SK-N-MC (cell line): ENCODE data around the gene CFAP58.

Source experiments
- EZH2 ChIP-seq: fragments of 200-600 bp; sonication (generic); IDR thresholded peaks from one replicate; pipeline ENCODE4 v1.6.1; 2017; ENCODE audit warnings: antibody characterized with exemption
- POLR2AphosphoS5 ChIP-seq: IDR thresholded peaks from 2 replicates; pipeline ENCODE4 v1.6.1; 2012; ENCODE audit warnings: mild to moderate bottlenecking, low read depth, low read length, borderline replicate concordance

- no peak for TF ChIP-seq EZH2
- no peak for TF ChIP-seq POLR2AphosphoS5
Observed at GRCh38 chr10:104347295-104348045, 6.2 kb upstream of the CFAP58 start.
